Stimulated activated memory B cell treated with anti-CD40 and anti-IgM and Interleukin-4, amounts not matched to agents 10 μg/mL and 1 μg/mL and 100 μg/mL, for 72 hours (primary cell): ENCODE results near the gene GAB3.
A peak's percentile ranks its signal among the peaks of the same experiment; 100 is the strongest.

Experiments used
- ATAC-seq: fragments of 150-1000 bp; cut with Tn5 transposase; 2 replicates; pipeline ENCODE4 v1.10.0; 2021
- H3K27ac Mint-ChIP-seq: one replicate; pipeline ENCODE4 v1.8.0; 2022; ENCODE audit warnings: mild to moderate bottlenecking, mixed read lengths
- H3K27me3 Mint-ChIP-seq: one replicate; pipeline ENCODE4 v1.8.0; 2022; ENCODE audit warnings: mixed read lengths
- H3K36me3 Mint-ChIP-seq: one replicate; pipeline ENCODE4 v1.8.0; 2022; ENCODE audit warnings: mixed read lengths
- H3K4me1 Mint-ChIP-seq: one replicate; pipeline ENCODE4 v1.8.0; 2022; ENCODE audit warnings: mixed read lengths
- H3K4me3 Mint-ChIP-seq: one replicate; pipeline ENCODE4 v1.8.0; 2022; ENCODE audit warnings: mild to moderate bottlenecking, moderate library complexity, mixed read lengths
- H3K9me3 Mint-ChIP-seq: one replicate; pipeline ENCODE4 v1.8.0; 2022; ENCODE audit warnings: mixed read lengths

Gene GAB3

DNA sequence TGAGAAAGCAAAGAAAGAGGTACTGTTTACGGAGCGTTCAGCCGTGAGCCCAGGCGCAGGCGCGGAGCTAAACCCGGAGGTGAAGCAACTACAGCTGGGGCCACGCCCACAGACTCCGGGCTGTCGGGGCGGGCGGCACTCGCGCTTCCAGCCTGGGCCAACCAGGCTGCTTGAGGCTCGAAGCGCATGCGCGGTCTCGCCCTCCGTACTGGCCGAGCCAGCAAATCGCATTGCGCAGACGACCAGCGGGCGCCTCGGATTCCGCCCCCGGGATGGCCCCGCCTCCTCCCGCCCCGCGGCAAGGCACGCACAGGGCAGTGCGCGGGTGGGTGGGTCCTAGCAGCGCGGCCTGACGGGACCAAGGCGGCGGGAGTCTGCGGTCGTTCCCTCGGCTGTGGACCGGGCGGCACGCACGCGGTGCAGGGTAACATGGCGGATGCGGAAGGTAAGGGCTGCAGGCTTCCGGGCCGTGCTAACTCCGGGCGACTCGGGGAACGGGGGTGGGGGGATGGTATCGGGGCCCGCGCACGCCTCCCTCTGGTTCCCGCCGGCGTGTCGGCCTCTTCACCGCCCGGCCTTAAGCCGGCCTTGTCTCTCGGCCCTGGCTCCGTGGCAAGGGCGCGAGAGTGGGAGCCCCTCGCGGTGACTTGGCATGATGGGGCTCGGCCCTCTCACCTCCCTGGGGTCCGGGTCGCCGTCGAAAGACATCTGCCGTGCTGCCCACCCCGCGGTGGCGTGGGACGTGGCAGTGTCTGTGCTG is 11.8 kb upstream of the GAB3 start, which contains the start of gene DKC1:
Gene DKC1, plus strand, starts transcription at position 328 of the 760 bp plus-strand sequence. Its CDS starts 102 bp downstream, at position 430.
- peaks cover 8% of the 10 kb centered on the region for H3K4me1 Mint-ChIP-seq
- no peaks in the 10 kb centered on the region for H3K27me3 Mint-ChIP-seq
- peaks cover 15% of the 10 kb centered on the region for H3K36me3 Mint-ChIP-seq
- peak within 1 kb of the TSS; percentile 94 for H3K27ac Mint-ChIP-seq
- ATAC-seq, result peak; percentile 94
- H3K9me3 Mint-ChIP-seq, result no peaks in the 10 kb centered on the region
- H3K4me3 Mint-ChIP-seq, result peak within 1 kb of the TSS; percentile 91

DNA sequence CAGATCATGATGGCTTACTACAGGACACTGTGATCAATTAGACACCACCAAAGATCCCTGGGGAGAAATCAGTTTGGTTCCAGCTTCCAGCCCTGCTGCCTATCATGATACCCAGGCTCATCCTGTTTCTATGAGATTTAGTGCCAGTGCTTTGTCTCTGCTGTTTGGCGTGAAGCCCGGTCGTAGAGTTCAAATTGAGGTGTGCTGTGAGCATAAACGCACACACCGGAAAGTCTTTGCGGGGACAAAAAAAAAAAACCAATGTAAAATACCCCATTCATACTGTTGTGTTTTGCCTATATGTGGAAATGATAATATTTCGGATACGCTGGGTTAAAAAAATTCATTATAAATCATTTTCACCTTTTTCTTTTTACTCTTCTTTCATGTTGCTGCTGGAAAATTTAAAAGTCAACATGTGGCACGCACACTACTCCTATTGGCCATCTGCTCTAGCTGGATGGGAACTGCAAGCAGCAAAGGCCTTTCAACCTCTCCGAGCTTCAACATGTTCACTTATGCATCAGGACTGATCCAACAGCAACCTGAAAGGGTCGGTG is 11.2 kb upstream of the GAB3 start:
- no peaks in the 10 kb centered on the region for H3K9me3 Mint-ChIP-seq
- no peak for ATAC-seq

DNA sequence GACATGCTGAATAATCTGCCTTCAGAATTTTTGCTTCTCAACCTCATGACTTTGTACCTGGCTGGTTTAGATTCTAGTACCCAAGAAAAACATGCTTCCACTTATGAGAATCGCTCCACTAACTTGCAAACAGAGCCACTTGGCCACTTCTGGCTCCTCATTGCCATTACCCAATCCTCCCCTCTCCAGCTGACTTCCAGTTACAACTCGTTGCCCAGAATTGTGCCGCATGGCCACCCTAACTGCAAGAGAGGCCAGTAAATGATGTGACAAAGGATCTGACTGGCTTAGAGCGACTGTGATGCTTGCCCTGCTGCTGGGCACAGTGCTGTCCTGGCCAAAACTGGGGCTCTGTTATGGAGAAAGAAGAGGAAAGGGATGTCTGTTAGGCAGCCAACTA is 7.8 kb upstream of the GAB3 start:
- Mint-ChIP-seq H3K4me3 (no peak overlapping the region), H3K4me1 (no peaks in the 10 kb centered on the region), H3K36me3 (no peaks in the 10 kb centered on the region), H3K27me3 (no peaks in the 10 kb centered on the region), H3K27ac (no peak overlapping the region), H3K9me3 (no peaks in the 10 kb centered on the region)
- no peak for ATAC-seq

More for the DNA sequence above, 11.2 kb upstream of the GAB3 start:
- H3K4me1 Mint-ChIP-seq, result peaks cover 8% of the 10 kb centered on the region
- no peaks in the 10 kb centered on the region for H3K27me3 Mint-ChIP-seq
- peaks cover 15% of the 10 kb centered on the region for H3K36me3 Mint-ChIP-seq
- H3K27ac Mint-ChIP-seq, result peak overlapping the region; percentile 94
- H3K4me3 Mint-ChIP-seq, result peak overlapping the region; percentile 91

DNA sequence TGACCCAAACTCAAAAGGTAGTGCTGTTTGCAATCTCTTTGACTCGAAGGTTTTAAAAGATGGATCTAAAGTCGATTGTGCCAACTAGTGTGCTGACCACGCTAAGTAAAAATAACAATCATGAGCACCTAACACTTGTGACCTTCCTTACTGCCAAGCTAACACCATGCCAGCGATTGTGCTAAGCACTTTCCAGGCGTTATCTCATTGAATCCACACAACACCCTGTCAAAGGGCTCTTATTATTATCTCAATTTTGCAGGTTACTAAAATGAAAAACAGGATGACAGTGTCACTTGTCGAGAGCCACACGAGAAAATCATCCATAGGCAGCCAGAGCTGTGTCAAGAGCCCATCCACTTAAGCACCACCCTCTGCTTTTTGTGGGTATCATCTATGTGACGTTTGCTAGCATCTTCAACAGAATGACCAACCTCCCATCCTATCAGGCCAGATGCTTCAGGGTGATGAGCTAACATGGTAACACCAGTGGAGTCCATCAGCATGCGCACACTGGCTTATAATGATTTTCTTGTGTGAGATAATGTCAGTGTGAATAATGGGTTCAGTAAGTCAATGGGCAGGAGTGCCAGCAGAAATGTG is 893 bp upstream of the GAB3 start:
- H3K27ac Mint-ChIP-seq, result peak overlapping the region; percentile 88
- no peaks in the 10 kb centered on the region for H3K9me3 Mint-ChIP-seq
- H3K4me1 Mint-ChIP-seq, result no peaks in the 10 kb centered on the region
- no peaks in the 10 kb centered on the region for H3K36me3 Mint-ChIP-seq
- ATAC-seq, result no peak
- no peaks in the 10 kb centered on the region for H3K27me3 Mint-ChIP-seq
- peak overlapping the region; percentile 88 for H3K4me3 Mint-ChIP-seq

DNA sequence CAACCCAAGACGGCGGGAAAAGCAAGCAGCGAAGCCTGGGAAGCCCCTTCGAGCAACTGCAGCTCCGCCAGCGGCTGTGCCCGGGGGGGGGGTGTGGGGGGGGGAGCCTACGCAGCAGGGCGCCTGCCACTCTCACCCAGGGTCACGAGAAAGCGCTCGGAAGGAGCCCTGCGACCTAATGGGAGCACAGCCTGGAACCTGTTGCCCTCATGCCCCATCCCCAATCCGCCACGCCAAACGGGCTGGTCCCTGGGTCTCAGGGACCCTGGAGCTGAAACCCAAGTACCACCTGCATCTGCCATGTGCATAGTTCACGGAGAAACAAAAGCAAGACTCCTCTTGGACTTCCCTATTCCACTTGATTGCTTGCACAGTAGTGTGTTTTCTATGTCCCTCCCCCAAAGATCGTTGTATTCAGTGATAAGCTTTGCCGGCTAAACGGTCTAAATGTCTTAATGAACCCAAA is 359 bp upstream of the GAB3 start:
- Mint-ChIP-seq H3K36me3 (no peaks in the 10 kb centered on the region), H3K9me3 (no peaks in the 10 kb centered on the region), H3K4me3 (peak overlapping the region; percentile 88), H3K4me1 (no peaks in the 10 kb centered on the region), H3K27me3 (no peaks in the 10 kb centered on the region), H3K27ac (peak overlapping the region; percentile 88)
- peak; percentile 65 for ATAC-seq

DNA sequence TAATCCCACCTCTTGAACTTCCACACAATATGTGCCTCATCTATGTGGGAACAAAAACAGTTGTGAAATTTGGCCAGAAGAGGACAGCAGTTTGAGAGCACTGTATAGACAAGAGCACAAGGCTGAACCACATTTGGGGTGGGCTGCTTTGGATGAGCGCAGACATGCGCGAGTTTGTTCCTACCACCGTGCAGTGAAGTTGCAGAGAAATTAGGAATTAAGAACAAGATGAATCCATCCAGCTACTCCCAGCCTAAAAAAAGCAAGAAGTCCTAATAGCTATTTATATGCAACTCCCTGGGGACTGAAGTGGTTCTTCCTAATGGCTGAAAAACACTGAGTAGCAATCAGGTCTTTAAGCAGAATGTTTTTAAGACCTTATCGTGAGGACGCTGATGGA is 1.0 kb downstream of the GAB3 start:
- Mint-ChIP-seq H3K27ac (no peak overlapping the region), H3K27me3 (no peaks in the 10 kb centered on the region), H3K4me3 (peak overlapping the region; percentile 77), H3K9me3 (no peaks in the 10 kb centered on the region), H3K4me1 (no peaks in the 10 kb centered on the region), H3K36me3 (no peaks in the 10 kb centered on the region)
- ATAC-seq, result no peak

DNA sequence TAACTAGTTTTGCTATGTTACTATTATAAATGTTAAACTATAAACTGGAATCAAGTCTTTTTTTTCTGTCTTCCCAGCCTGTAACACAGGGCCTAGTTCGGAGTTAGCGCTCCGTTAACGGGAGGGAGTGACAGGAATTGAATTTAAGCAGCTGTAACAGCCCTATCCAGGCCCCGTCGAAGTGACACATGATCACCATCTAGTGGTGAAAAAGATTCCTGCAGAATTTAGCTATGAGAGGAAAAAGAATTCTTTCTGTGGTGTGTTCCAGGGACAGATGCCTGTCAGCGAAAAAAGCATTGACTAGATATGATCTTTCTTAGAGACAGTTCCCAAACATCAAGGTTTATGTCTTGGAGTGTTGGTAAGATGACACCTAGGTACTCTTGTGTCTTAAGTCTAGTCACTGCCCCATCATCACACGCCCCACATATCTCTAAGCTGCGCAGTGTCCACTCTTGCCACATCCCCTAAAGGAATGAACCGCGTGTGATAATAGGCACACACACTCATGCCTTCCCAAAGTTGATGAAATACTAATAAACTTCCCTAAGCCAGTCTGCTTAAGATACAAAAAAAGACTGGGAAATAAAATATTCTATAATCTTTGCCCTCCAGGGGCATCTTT is 2.1 kb downstream of the GAB3 start:
- Mint-ChIP-seq H3K4me1 (no peaks in the 10 kb centered on the region), H3K27ac (no peak overlapping the region), H3K9me3 (no peaks in the 10 kb centered on the region), H3K4me3 (no peak overlapping the region), H3K27me3 (no peaks in the 10 kb centered on the region), H3K36me3 (no peaks in the 10 kb centered on the region)
- peak; percentile 66 for ATAC-seq

DNA sequence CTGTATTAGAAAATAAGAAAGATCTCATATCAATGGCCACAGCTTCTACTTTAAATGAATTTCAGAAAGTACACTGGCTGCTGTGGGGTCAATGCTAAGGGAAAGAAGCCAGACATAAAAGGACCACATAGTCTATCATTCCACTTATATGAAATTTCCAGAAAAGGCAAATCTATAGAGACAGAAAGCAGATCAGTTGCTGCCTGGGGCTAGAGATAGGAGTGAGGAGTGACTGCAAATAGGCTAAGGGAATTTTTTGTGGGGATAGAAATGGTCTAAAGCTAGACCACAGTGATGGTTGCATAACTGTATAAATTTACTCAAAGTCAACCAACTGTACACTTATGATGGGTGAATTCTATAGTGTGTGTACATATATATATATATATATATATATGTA is 8.3 kb downstream of the GAB3 start:
- Mint-ChIP-seq H3K36me3 (no peaks in the 10 kb centered on the region), H3K4me3 (no peak overlapping the region), H3K27me3 (no peaks in the 10 kb centered on the region), H3K9me3 (no peaks in the 10 kb centered on the region), H3K27ac (no peak overlapping the region), H3K4me1 (peaks cover under 1% of the 10 kb centered on the region)
- no peak for ATAC-seq

DNA sequence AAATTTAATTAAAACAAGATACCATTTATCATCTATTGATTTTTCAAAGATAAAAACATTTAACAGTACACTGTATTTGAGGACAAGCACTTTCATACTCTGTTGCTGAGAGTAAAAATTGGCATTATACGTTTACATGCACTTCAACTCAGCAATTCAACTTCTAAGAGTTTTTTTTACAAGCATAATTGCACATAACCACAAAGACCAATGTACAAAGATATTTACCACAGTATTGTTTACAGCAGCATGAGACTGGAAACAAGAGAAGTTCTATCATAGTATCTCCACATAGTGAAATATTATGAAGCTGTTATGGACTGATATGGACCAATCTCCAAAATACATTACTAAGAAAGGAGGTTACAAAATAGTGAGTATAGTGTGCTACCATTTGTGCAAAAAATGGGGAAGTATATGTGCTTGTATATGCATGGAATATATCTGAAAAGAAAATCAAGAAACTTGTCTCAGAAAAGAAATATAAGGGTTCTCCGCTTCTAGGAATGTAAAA is 10.9 kb downstream of the GAB3 start:
- Mint-ChIP-seq H3K9me3 (no peaks in the 10 kb centered on the region), H3K36me3 (no peaks in the 10 kb centered on the region), H3K27ac (no peak overlapping the region), H3K4me3 (no peak overlapping the region), H3K27me3 (no peaks in the 10 kb centered on the region), H3K4me1 (peaks cover 17% of the 10 kb centered on the region)
- ATAC-seq, result no peak

DNA sequence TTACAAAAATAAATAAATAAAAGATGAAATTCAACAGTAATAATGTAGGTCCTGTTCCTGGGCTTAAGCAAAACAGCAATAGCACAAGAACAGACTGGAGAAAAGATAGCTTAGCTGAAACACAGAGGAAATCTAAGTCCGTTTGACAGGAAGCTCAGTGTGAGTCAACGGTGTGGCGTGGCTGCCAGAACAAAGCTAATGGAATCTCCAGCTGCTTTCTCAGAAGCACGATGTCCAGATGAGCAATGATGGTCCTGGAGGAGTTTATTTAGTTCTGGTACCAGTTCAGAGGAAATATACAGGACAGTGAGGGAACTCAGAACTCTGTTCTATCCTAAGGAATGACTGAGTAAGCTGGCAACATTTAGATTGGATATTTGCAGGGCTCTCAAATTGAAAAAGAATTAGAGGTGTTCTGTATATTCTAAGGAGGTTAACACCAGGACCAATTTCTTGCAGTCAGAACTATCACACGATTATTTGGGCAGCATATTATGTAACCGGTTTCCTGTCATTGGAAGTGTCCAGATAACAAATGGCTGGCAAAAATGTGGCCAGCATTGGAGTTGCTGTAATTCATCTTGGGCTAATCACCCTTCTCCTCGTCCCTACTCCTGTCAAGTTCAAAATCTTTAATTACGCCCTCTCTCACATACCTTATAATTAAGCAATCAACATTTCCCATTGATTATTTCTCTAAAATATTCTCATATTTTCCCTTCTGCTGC is 12.7 kb downstream of the GAB3 start:
- Mint-ChIP-seq H3K4me1 (peaks cover 25% of the 10 kb centered on the region), H3K27ac (no peak overlapping the region)

DNA sequence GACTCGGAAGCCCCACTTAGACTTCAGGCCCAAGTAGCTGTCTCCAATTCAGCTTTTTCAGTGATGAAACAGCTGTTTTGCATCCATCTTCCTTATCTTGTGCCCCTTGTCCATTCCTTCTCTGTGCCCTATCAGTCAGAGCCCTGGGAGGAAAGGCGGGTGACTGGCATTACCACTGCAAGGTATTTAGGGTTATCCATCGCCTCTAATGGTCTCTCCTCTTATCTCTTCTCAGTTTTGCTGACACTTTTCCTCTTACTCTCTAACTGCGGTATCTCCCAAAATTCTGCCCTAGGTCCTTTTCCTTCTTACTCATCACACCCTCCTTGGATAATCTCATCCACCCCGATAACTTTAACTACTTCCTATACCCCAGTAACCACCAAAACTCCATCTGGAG is 13.7 kb downstream of the GAB3 start:
- H3K36me3 Mint-ChIP-seq, result no peaks in the 10 kb centered on the region
- no peaks in the 10 kb centered on the region for H3K27me3 Mint-ChIP-seq
- H3K4me3 Mint-ChIP-seq, result no peak overlapping the region
- ATAC-seq, result no peak
- H3K27ac Mint-ChIP-seq, result peak overlapping the region; percentile 30
- no peaks in the 10 kb centered on the region for H3K9me3 Mint-ChIP-seq
- peaks cover 25% of the 10 kb centered on the region for H3K4me1 Mint-ChIP-seq

More for the DNA sequence above, 12.7 kb downstream of the GAB3 start:
- no peak for ATAC-seq
- no peaks in the 10 kb centered on the region for H3K36me3 Mint-ChIP-seq
- H3K27me3 Mint-ChIP-seq, result no peaks in the 10 kb centered on the region
- no peak overlapping the region for H3K4me3 Mint-ChIP-seq
- no peaks in the 10 kb centered on the region for H3K9me3 Mint-ChIP-seq

DNA sequence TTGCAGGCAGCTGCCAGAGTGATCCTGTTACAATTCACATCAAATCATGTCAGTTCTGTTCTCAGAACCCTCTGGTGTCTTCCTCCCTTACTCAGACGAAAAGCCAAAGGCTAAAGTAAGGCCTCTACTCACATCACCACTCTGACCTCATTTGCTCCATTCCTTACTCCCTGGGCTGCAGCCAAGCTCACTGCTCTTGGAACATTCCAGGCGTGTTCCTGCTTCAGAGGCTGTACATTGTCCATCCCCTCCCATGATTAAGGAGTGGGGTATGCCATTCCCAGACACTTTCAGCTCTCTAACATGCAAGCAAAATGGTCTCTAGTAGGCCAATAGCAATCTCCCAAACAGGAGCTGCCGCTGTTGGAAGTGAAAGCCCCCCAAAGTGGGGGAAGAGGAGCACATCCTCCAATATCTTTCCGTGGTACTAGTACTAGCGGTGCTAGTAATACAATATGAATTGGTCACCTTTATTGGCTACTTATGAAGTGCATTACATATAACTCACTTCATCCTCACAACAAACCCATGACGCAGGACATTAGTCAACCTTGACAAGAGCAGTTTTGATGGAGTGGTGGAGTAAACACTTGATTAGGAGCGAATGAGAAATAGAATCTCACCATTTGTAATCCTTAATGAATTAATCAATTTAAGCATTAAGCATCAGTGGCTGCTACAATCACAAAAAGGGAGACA is 15.0 kb downstream of the GAB3 start:
- Mint-ChIP-seq H3K27ac (peak overlapping the region; percentile 74), H3K4me1 (peaks cover 31% of the 10 kb centered on the region), H3K36me3 (peaks cover 5% of the 10 kb centered on the region), H3K4me3 (peak overlapping the region; percentile 48), H3K9me3 (no peaks in the 10 kb centered on the region), H3K27me3 (no peaks in the 10 kb centered on the region)
- ATAC-seq, result no peak

DNA sequence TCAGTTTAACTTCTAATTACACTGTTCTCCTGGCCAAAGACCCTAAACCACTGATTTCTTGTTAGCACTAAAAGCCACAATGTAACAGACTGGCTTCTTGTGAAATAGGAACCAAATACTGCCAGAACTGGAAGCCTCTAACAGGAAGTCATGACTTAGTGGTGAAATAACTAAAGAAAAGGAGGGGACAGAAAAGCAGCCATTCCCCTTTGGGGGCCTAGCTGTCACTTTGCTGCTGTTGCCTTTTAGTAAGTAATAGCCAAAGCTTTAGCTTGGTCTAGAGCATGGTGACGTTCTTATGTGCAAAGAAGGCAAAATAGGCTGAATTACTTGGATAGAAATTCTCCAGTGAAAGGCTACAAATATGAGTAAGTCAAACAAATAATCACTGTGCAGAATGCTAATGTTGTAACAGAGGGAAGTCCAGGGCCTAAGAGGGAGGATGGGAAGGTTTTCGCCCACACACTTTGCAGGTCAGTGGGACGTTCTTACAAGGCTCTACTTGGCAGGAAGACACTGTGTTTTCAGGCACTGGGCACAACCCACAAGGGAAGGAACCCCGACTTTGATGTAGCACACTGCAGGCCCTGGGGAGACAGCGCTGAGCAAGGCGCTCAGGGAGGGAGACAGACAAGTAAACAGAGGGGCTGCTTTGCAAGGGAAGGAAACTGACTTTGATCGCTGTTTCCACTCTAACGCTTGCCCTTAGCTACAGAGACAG is 16.7 kb downstream of the GAB3 start:
- Mint-ChIP-seq H3K36me3 (peaks cover 10% of the 10 kb centered on the region), H3K9me3 (no peaks in the 10 kb centered on the region), H3K4me3 (peak overlapping the region; percentile 67), H3K27me3 (no peaks in the 10 kb centered on the region), H3K4me1 (peaks cover 38% of the 10 kb centered on the region), H3K27ac (peak overlapping the region; percentile 87)
- ATAC-seq, result peak; percentile 65

DNA sequence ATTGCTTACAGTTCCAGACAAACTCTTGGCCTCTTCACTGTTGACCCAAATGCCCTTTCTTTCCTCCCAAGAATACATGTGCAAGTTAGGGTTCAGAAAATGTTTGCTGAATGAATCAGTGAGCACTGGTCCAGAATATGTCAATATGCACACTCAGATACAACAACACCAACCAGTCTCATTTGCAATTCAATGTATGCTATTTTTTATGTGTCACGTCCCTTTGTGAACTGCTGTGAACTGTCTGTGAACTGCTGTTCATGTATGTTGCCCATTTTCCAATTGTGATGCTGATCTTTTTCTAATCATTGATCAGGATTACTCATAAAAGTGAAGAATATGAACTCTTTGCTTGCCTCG is 17.8 kb downstream of the GAB3 start:
- no peaks in the 10 kb centered on the region for H3K9me3 Mint-ChIP-seq
- peaks cover 10% of the 10 kb centered on the region for H3K36me3 Mint-ChIP-seq
- no peak for ATAC-seq
- H3K27me3 Mint-ChIP-seq, result no peaks in the 10 kb centered on the region
- no peak overlapping the region for H3K4me3 Mint-ChIP-seq
- H3K4me1 Mint-ChIP-seq, result peaks cover 43% of the 10 kb centered on the region
- peak overlapping the region; percentile 35 for H3K27ac Mint-ChIP-seq
